Measurements from ENCODE around the gene PALM2AKAP2. TPM values are rescaled to one million over a fixed set of nuclear protein-coding genes. Genes with fewer than 3 reads are reported as not detected.

The PALM2AKAP2 gene
- total RNA-seq, 2 experiments from 2014 or later, result not detected

GRCh38 chr9:109797509-109797908 is 17.5 kb downstream of the PALM2AKAP2 start:
- no peaks in the 10 kb centered on the region for H3K36me3 ChIP-seq (ENCODE audit: insufficient read depth, low read length)
- no peak overlapping the region for H3K4me3 ChIP-seq (ENCODE audit: low read length)
- no peaks in the 10 kb centered on the region for H3K4me1 ChIP-seq (ENCODE audit: insufficient read depth, low read length)
- Mint-ChIP-seq H3K36me3 (ENCODE audit: low read depth) (no peaks in the 10 kb centered on the region), H3K4me3 (no peak overlapping the region), H3K4me1 (ENCODE audit: low read depth) (no peaks in the 10 kb centered on the region), H3K27me3 (peaks cover 12% of the 10 kb centered on the region), H3K9me3 (no peaks in the 10 kb centered on the region), H3K27ac (no peak overlapping the region)
- H3K27ac ChIP-seq (ENCODE audit: low read depth in 1 of 2, low read length in 2 of 2), result no peak overlapping the region
- H3K27me3 ChIP-seq (ENCODE audit: control insufficient read depth in 1 of 2, insufficient read depth in 2 of 2, low read length in 2 of 2), result no peaks in the 10 kb centered on the region
- CTCF ChIA-PET, result no interaction called here
- DNase-seq (no peak), ATAC-seq (ENCODE audit: poor library complexity) (no peak)
- POLR2A ChIA-PET, result no interaction called here
- TF ChIP-seq CTCF (IDR thresholded peaks at IDR 0.05), result no peak
- H3K9me3 ChIP-seq (ENCODE audit: control insufficient read depth in 1 of 2, insufficient read depth in 1 of 2, low read length in 2 of 2), result no peaks in the 10 kb centered on the region
- intact Hi-C loops (cut with DNase I, micrococcal nuclease), result no loop called here

GRCh38 chr9:109799141-109799540 is 19.1 kb downstream of the PALM2AKAP2 start:
- no peak for DNase-seq
- H3K27me3 ChIP-seq (ENCODE audit: control insufficient read depth in 1 of 2, insufficient read depth in 2 of 2, low read length in 2 of 2), result peaks cover 0 to 3% of the 10 kb centered on the region in 2 experiments
- no peak overlapping the region for H3K4me3 Mint-ChIP-seq
- H3K36me3 Mint-ChIP-seq (ENCODE audit: low read depth), result no peaks in the 10 kb centered on the region
- no peak for ATAC-seq (ENCODE audit: poor library complexity)
- ChIA-PET POLR2A (no interaction called here), CTCF (no interaction called here)
- intact Hi-C loops (cut with DNase I, micrococcal nuclease), result no loop called here
- no peaks in the 10 kb centered on the region for H3K4me1 ChIP-seq (ENCODE audit: insufficient read depth, low read length)
- H3K36me3 ChIP-seq (ENCODE audit: insufficient read depth, low read length), result no peaks in the 10 kb centered on the region
- H3K4me1 Mint-ChIP-seq (ENCODE audit: low read depth), result no peaks in the 10 kb centered on the region
- no peak overlapping the region for H3K4me3 ChIP-seq (ENCODE audit: low read length)
- no peak for TF ChIP-seq CTCF (IDR thresholded peaks at IDR 0.05)
- no peaks in the 10 kb centered on the region for H3K9me3 Mint-ChIP-seq
- H3K27ac Mint-ChIP-seq, result no peak overlapping the region
- no peaks in the 10 kb centered on the region for H3K9me3 ChIP-seq (ENCODE audit: control insufficient read depth in 1 of 2, insufficient read depth in 1 of 2, low read length in 2 of 2)
- H3K27me3 Mint-ChIP-seq, result peaks cover 14% of the 10 kb centered on the region
- no peak overlapping the region for H3K27ac ChIP-seq (ENCODE audit: low read depth in 1 of 2, low read length in 2 of 2)

GRCh38 chr9:109799792-109800191 is 19.8 kb downstream of the PALM2AKAP2 start:
- H3K27me3 Mint-ChIP-seq, result peaks cover 14% of the 10 kb centered on the region
- no peaks in the 10 kb centered on the region for H3K9me3 Mint-ChIP-seq
- H3K36me3 Mint-ChIP-seq (ENCODE audit: low read depth), result no peaks in the 10 kb centered on the region
- no peak for DNase-seq
- H3K27ac Mint-ChIP-seq, result no peak overlapping the region
- peaks cover 0 to 3% of the 10 kb centered on the region in 2 experiments for H3K27me3 ChIP-seq (ENCODE audit: control insufficient read depth in 1 of 2, insufficient read depth in 2 of 2, low read length in 2 of 2)
- ChIA-PET CTCF (no interaction called here), POLR2A (no interaction called here)
- no peaks in the 10 kb centered on the region for H3K4me1 Mint-ChIP-seq (ENCODE audit: low read depth)
- intact Hi-C loops (cut with DNase I, micrococcal nuclease), result no loop called here
- no peak overlapping the region for H3K27ac ChIP-seq (ENCODE audit: low read depth in 1 of 2, low read length in 2 of 2)
- H3K4me3 ChIP-seq (ENCODE audit: low read length), result no peak overlapping the region
- H3K9me3 ChIP-seq (ENCODE audit: control insufficient read depth in 1 of 2, insufficient read depth in 1 of 2, low read length in 2 of 2), result no peaks in the 10 kb centered on the region
- H3K36me3 ChIP-seq (ENCODE audit: insufficient read depth, low read length), result no peaks in the 10 kb centered on the region
- H3K4me3 Mint-ChIP-seq, result no peak overlapping the region
- no peak for TF ChIP-seq CTCF (IDR thresholded peaks at IDR 0.05)
- no peak for ATAC-seq (ENCODE audit: poor library complexity)
- no peaks in the 10 kb centered on the region for H3K4me1 ChIP-seq (ENCODE audit: insufficient read depth, low read length)

All from CD4-positive, alpha-beta T cell (primary cell).